Body of pancreas (tissue), 4 donors: ENCODE results near the gene RESF1. TPM values are rescaled to one million over a fixed set of nuclear protein-coding genes. Genes with fewer than 3 reads are reported as not detected.

Experiments
- ATAC-seq: fragments of 150-250 bp; one replicate; pipeline ENCODE4 v1.9.1; 2016
- DNase-seq, 4 donors: peaks; one replicate each; pipeline ENCODE4 v3.0.0-alpha.2; 2019
- H3K27ac ChIP-seq, 4 donors: fragments of 200-600 bp; sonication (generic); 1 replicate in 3 of 4; 2 replicates in 1 of 4; pipeline versions ENCODE4 v1.5.1 to v1.6.1; 2016 to 2019; ENCODE audit warnings: mild to moderate bottlenecking in 1 of 4, mixed read lengths in 1 of 4, moderate library complexity in 1 of 4
- H3K27me3 ChIP-seq, 2 donors: fragments of 200-600 bp; sonication (generic); one replicate each; pipeline ENCODE4 v1.6.0; 2016; ENCODE audit warnings: mild to moderate bottlenecking in 1 of 2
- H3K36me3 ChIP-seq, 2 donors: fragments of 200-600 bp; sonication (generic); replicated peaks in 1 of 2; 2 replicates each; pipeline ENCODE4 v1.5.1; 2016; ENCODE audit warnings: low read depth in 2 of 2; ENCODE audit not compliant: insufficient read depth in 1 of 2
- H3K4me1 ChIP-seq: fragments of 200-600 bp; sonication (generic); one replicate; pipeline ENCODE4 v1.6.0; 2016
- H3K4me3 ChIP-seq, 2 donors: fragments of 200-600 bp; sonication (generic); 1 replicate in 1 of 2; 2 replicates in 1 of 2; pipeline ENCODE4 v1.5.1; 2016 to 2019
- H3K9me3 ChIP-seq, 3 donors: fragments of 200-600 bp; sonication (generic); 1 replicate in 2 of 3; 2 replicates in 1 of 3; pipeline ENCODE4 v1.5.1; 2016
- CTCF ChIP-seq, 7 experiments: fragments of 450-650 bp in 4 of 7; fragments of 200-600 bp in 3 of 7; sonication (generic) in 3 of 7; IDR thresholded peaks; one replicate each; pipeline ENCODE4 v1.5.1; 2016 to 2019; ENCODE audit warnings: antibody characterized with exemption in 7 of 7
- POLR2A ChIP-seq, 3 donors: fragments of 450-650 bp; IDR thresholded peaks; one replicate each; pipeline ENCODE4 v1.6.1; 2016; ENCODE audit warnings: antibody characterized with exemption in 3 of 3, mild to moderate bottlenecking in 2 of 3
- WGBS, 2 donors: methylation state at CpG; one replicate each; pipeline ENCODE4 v1.1.5; 2017; 5-methylcytosine and 5-hydroxymethylcytosine counted together
- intact Hi-C: fragments of 100-400 bp; cut with DNase I; formaldehyde crosslinking; loops from one replicate; pipeline ENCODE4 v1.15.1; 2023
- total RNA-seq, 2 donors: library from RNA; depleted of rRNA; stranded (reverse); fragments of >200 nt; gene quantifications; one replicate each; pipeline ENCODE4 v1.1.0, GENCODE V29; 2016

Gene RESF1
- total RNA-seq, 2 donors from 2014 or later, result 29.1 to 48.1 TPM

- TF ChIP-seq CTCF (IDR thresholded peaks at IDR 0.05), result no peak
- TF ChIP-seq POLR2A (IDR thresholded peaks at IDR 0.05), result no peak
- Histone ChIP-seq H3K36me3 (no peaks in the 10 kb centered on the region), H3K27ac (no peak overlapping the region), H3K4me3 (no peak overlapping the region), H3K9me3 (no peaks in the 10 kb centered on the region), H3K27me3 (no peaks in the 10 kb centered on the region), H3K4me1 (no peaks in the 10 kb centered on the region)
- WGBS, 2 donors, result 51% methylated on average over 4 of the region's 4 CpGs
- intact Hi-C loops, result no loop called here
- no peak for ATAC-seq
- no peak for DNase-seq
These were observed 8.2 kb upstream of the RESF1 start for GRCh38 chr12:31951008-31951407.

- no peaks in the 10 kb centered on the region for H3K36me3 ChIP-seq
- intact Hi-C loops, result no loop called here
- TF ChIP-seq POLR2A (IDR thresholded peaks at IDR 0.05) (no peak), CTCF (IDR thresholded peaks at IDR 0.05) (no peak)
- no peak for ATAC-seq
- WGBS, 2 donors, result 92 to 95% methylated on average over 2 of the region's 2 CpGs
- no peaks in the 10 kb centered on the region for H3K9me3 ChIP-seq
- no peak overlapping the region for H3K4me3 ChIP-seq
- no peaks in the 10 kb centered on the region for H3K4me1 ChIP-seq
- no peaks in the 10 kb centered on the region for H3K27me3 ChIP-seq
- H3K27ac ChIP-seq, result no peak overlapping the region
- DNase-seq, result no peak
These were observed 7.3 kb upstream of the RESF1 start for GRCh38 chr12:31951939-31952338.

GRCh38 chr12:31952418-31952817 lies 6.8 kb upstream of the RESF1 start:
- Histone ChIP-seq H3K9me3 (no peaks in the 10 kb centered on the region), H3K27me3 (no peaks in the 10 kb centered on the region), H3K36me3 (no peaks in the 10 kb centered on the region), H3K4me1 (no peaks in the 10 kb centered on the region), H3K27ac (no peak overlapping the region), H3K4me3 (no peak overlapping the region)
- DNase-seq, result no peak
- no peak for TF ChIP-seq CTCF (IDR thresholded peaks at IDR 0.05)
- TF ChIP-seq POLR2A (IDR thresholded peaks at IDR 0.05), result no peak
- intact Hi-C loops, result no loop called here
- WGBS, 2 donors, result 83 to 91% methylated on average over 5 of the region's 5 CpGs
- no peak for ATAC-seq

- no peak for DNase-seq
- peaks cover 5% of the 10 kb centered on the region for H3K4me1 ChIP-seq
- no peaks in the 10 kb centered on the region for H3K9me3 ChIP-seq
- no peaks in the 10 kb centered on the region for H3K27me3 ChIP-seq
- H3K4me3 ChIP-seq, result no peak overlapping the region
- intact Hi-C loops, result no loop called here
- ATAC-seq, result no peak
- no peaks in the 10 kb centered on the region for H3K36me3 ChIP-seq
- H3K27ac ChIP-seq, result no peak overlapping the region
- 89 to 94% methylated on average over 7 of the region's 7 CpGs for WGBS, 2 donors
- TF ChIP-seq POLR2A (IDR thresholded peaks at IDR 0.05) (no peak), CTCF (IDR thresholded peaks at IDR 0.05) (no peak)
These were observed 4.0 kb upstream of the RESF1 start for GRCh38 chr12:31954925-31955858.
